Measurements from ENCODE around the gene TNPO3. TPM values are rescaled to one million over a fixed set of nuclear protein-coding genes. Genes with fewer than 3 reads are reported as not detected.

TNPO3 gene
- total RNA-seq, 1 donor from 2014 or later = 59.4 TPM

GRCh38 chr7:128928882-128929788, 125.8 kb downstream of the TNPO3 start:
- peak in 1 of 2 donors; percentile 52 for DNase-seq (ENCODE audit: low spot score in 2 of 2)
- H3K4me1 ChIP-seq = no peaks in the 10 kb centered on the region
- H3K9me3 ChIP-seq = no peaks in the 10 kb centered on the region
- TF ChIP-seq CTCF (IDR thresholded peaks at IDR 0.05) = no peak
- no peak overlapping the region for H3K4me3 ChIP-seq
- H3K27ac ChIP-seq = no peak overlapping the region
- no peaks in the 10 kb centered on the region for H3K27me3 ChIP-seq
- no peaks in the 10 kb centered on the region for H3K36me3 ChIP-seq
- intact Hi-C loops (cut with DNase I) = no loop called here

DNA sequence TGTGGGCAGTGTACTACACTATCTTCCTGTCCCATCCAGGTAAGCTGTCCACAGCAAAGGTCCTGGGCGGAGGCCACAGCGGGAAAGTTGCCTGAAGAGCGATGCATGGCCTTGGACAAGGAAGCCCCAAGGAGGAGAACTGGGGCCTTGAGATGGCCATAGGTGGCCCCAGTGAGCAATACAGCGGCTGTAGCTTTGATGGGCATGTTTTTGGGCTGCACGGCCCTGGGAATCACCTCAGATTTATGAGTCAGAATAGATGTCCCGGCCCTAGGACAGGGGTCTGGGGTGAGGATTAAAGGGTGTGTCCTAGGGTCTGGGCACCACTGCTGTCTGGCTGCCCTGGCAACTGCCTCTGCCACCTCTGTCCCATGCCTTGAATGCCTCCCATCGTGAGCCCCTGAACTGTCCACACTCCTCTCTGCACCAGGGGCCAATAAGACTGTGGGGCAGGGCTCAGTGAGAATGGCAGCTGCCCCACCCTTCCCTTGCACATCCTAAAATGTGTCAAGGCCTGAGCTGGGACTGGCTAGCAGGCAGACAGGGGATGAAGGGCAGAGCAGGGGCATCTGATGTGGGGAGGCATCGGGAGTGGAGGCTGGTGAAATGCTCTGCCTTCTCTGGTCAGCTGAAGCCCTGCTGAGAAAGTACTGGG, 126.6 kb downstream of the TNPO3 start:
- no peaks in the 10 kb centered on the region for H3K4me1 ChIP-seq
- TF ChIP-seq CTCF (IDR thresholded peaks at IDR 0.05) = no peak
- no peak overlapping the region for H3K4me3 ChIP-seq
- no peaks in the 10 kb centered on the region for H3K27me3 ChIP-seq
- intact Hi-C loops (cut with DNase I) = no loop called here
- H3K36me3 ChIP-seq = no peaks in the 10 kb centered on the region
- DNase-seq (ENCODE audit: low spot score in 2 of 2) = peak in 1 of 2 donors; percentile 39
- H3K9me3 ChIP-seq = no peaks in the 10 kb centered on the region
- no peak overlapping the region for H3K27ac ChIP-seq

DNA sequence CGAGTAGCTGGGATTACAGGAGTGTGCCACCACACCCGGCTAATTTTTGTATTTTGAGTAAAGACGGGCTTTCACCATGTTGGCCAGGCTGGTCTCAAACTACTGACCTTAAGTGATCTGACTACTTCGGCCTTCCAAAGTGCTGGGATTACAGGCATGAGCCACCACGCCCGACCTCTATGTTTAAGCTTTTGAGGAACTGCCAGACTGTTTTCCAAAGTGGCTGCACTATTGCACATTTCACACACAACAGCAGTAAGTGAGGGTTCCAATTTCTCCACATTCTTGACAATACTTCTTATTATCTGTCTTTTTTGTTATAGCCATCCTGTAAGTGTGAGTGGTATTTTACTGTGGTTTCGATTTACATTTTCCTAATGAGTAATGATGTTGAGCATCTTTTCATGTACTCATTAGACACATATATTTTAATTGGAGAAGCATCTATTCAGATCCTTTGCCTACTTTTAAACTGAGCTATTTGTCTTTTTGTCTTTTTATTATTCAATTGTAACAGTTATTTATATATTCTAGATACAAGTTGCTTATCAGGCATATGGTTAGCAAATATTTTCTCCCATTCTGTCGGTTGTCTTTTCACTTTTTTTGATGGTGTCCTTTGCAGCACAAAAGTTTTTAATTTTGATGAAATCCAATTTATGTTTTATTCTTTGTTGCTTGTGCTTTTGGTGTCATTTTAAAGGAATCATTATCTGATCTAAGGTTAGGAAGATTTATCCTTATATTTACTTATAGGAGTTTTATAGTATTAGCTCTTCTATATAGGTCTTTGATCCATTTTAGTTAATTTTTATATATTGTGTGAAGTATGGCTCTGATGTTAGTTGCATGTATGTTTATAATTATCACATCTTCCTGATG, 130.0 kb downstream of the TNPO3 start:
- H3K4me3 ChIP-seq = no peak overlapping the region
- no peaks in the 10 kb centered on the region for H3K27me3 ChIP-seq
- H3K4me1 ChIP-seq = no peaks in the 10 kb centered on the region
- TF ChIP-seq CTCF (IDR thresholded peaks at IDR 0.05) = no peak
- no peak overlapping the region for H3K27ac ChIP-seq
- H3K9me3 ChIP-seq = no peaks in the 10 kb centered on the region
- no peak for DNase-seq (ENCODE audit: low spot score in 2 of 2)
- intact Hi-C loops (cut with DNase I) = no loop called here
- H3K36me3 ChIP-seq = no peaks in the 10 kb centered on the region

DNA sequence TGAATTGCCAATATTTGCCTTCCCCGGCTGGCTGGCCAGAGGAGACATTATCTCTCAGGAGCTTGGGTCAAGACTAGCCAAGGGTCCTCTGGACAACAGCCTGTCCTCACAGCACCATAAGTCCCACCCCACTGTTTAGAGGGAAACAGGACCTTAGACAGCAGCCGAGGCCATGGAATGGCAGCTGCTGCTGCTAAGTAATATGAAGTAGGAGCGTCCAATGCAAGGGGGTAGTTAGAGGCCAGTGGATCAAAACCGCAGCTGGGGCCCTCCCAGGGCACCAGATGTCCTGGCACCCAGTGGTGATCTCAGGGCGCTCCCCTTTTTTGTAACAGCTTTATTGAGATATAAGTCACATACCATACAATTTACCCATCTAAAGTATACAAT, 131.5 kb downstream of the TNPO3 start:
- intact Hi-C loops (cut with DNase I) = no loop called here
- Histone ChIP-seq H3K4me3 (no peak overlapping the region), H3K4me1 (no peaks in the 10 kb centered on the region), H3K27ac (no peak overlapping the region), H3K9me3 (no peaks in the 10 kb centered on the region), H3K27me3 (no peaks in the 10 kb centered on the region), H3K36me3 (no peaks in the 10 kb centered on the region)
- TF ChIP-seq CTCF (IDR thresholded peaks at IDR 0.05) = no peak
- DNase-seq (ENCODE audit: low spot score in 2 of 2) = no peak

GRCh38 chr7:128922496-128923410, 132.2 kb downstream of the TNPO3 start:
- no peak for DNase-seq (ENCODE audit: low spot score in 2 of 2)
- no peaks in the 10 kb centered on the region for H3K36me3 ChIP-seq
- H3K4me3 ChIP-seq = no peak overlapping the region
- H3K27me3 ChIP-seq = no peaks in the 10 kb centered on the region
- no peak overlapping the region for H3K27ac ChIP-seq
- intact Hi-C loops (cut with DNase I) = no loop called here
- no peaks in the 10 kb centered on the region for H3K4me1 ChIP-seq
- H3K9me3 ChIP-seq = no peaks in the 10 kb centered on the region
- no peak for TF ChIP-seq CTCF (IDR thresholded peaks at IDR 0.05)

All from ascending aorta (tissue), 2 donors.